OCI-LY1 (cell line): ENCODE results near the gene SLC25A51.
"Not testable (repeated sequence)": the region's sequence is repeated elsewhere in the genome, so short reads cannot be mapped to it uniquely, and the experiment has no call there.

Experiments used
- H2AFZ ChIP-seq: fragments of 200-600 bp; sonication (generic), shearing (Covaris generic); 2 replicates; pipeline ENCODE4 v1.6.0; 2014; ENCODE audit warnings: antibody characterized with exemption, mild to moderate bottlenecking, low read length
- H3F3A ChIP-seq: fragments of 200-600 bp; sonication (generic), shearing (Covaris generic); 2 replicates; pipeline ENCODE4 v1.6.0; 2014; ENCODE audit warnings: mild to moderate bottlenecking, antibody characterized with exemption, low read length, moderate library complexity; ENCODE audit not compliant: insufficient read depth
- H3K27ac ChIP-seq: fragments of 200-600 bp; sonication (generic); 2 replicates; pipeline ENCODE4 v1.5.1; 2014; ENCODE audit warnings: low read length, mixed run types, mild to moderate bottlenecking, low read depth; ENCODE audit not compliant: poor library complexity, severe bottlenecking
- H3K27me3 ChIP-seq: fragments of 200-600 bp; sonication (generic); 2 replicates; pipeline ENCODE4 v1.6.0; 2014; ENCODE audit warnings: antibody characterized with exemption, mild to moderate bottlenecking, low read length, moderate library complexity; ENCODE audit not compliant: insufficient read depth
- H3K36me3 ChIP-seq: fragments of 200-600 bp; sonication (generic); 2 replicates; pipeline ENCODE4 v1.6.1; 2014; ENCODE audit warnings: mild to moderate bottlenecking, antibody characterized with exemption, low read length, moderate library complexity, mixed read lengths; ENCODE audit not compliant: insufficient read depth
- H3K4me1 ChIP-seq: fragments of 200-600 bp; sonication (generic); 2 replicates; pipeline ENCODE4 v1.5.1; 2014; ENCODE audit warnings: mild to moderate bottlenecking, low read length, moderate library complexity; ENCODE audit not compliant: insufficient read depth, severe bottlenecking
- H3K4me2 ChIP-seq: fragments of 200-600 bp; sonication (generic), shearing (Covaris generic); 2 replicates; pipeline ENCODE4 v1.6.1; 2014; ENCODE audit warnings: low read length
- H3K4me3 ChIP-seq: fragments of 200-600 bp; sonication (generic); 2 replicates; pipeline ENCODE4 v1.5.1; 2014; ENCODE audit warnings: low read length, low read depth, mild to moderate bottlenecking, mixed read lengths; ENCODE audit not compliant: poor library complexity, severe bottlenecking
- H3K79me2 ChIP-seq: fragments of 200-600 bp; shearing (Covaris generic); 2 replicates; pipeline ENCODE4 v1.6.1; 2016; ENCODE audit warnings: mixed run types, low read length, mixed read lengths; ENCODE audit not compliant: insufficient read depth
- H3K9ac ChIP-seq: fragments of 200-600 bp; sonication (generic), shearing (Covaris generic); 2 replicates; pipeline ENCODE4 v1.6.1; 2014; ENCODE audit warnings: mild to moderate bottlenecking, low read length, mixed read lengths
- H3K9me2 ChIP-seq: fragments of 200-600 bp; sonication (generic), shearing (Covaris generic); 2 replicates; pipeline ENCODE4 v1.6.1; 2014; ENCODE audit warnings: low read depth, mild to moderate bottlenecking, low read length, mixed read lengths
- H3K9me3 ChIP-seq: fragments of 200-600 bp; shearing (Covaris generic); 2 replicates; pipeline ENCODE4 v1.6.1; 2014; ENCODE audit warnings: low read length, mixed read lengths
- H4K20me1 ChIP-seq: fragments of 200-600 bp; sonication (generic), shearing (Covaris generic); 2 replicates; pipeline ENCODE4 v1.6.0; 2016; ENCODE audit warnings: mild to moderate bottlenecking, low read length; ENCODE audit not compliant: insufficient read depth
- EZH2 ChIP-seq: fragments of 200-600 bp; sonication (generic), shearing (Covaris generic); IDR thresholded peaks from 2 replicates; pipeline ENCODE4 v1.8.0; 2017; ENCODE audit warnings: borderline replicate concordance, mixed run types, mild to moderate bottlenecking, antibody characterized with exemption, low read length, moderate library complexity, mixed read lengths
- TF ChIP-seq, protein P1 (sequence below): fragments of 200-600 bp; sonication (generic), shearing (Covaris generic); IDR thresholded peaks from 2 replicates; pipeline ENCODE4 v1.5.1; 2017; ENCODE audit warnings: mild to moderate bottlenecking, antibody characterized with exemption, low read length, moderate library complexity, mixed read lengths

SLC25A51 gene

GRCh38 chr9:37910271-37910670 lies 6.3 kb upstream of the SLC25A51 start:
- no peaks in the 10 kb centered on the region for H3F3A ChIP-seq
- no peaks in the 10 kb centered on the region for H3K9me3 ChIP-seq
- peaks cover 16% of the 10 kb centered on the region for H3K4me1 ChIP-seq
- TF ChIP-seq, protein P1, sequence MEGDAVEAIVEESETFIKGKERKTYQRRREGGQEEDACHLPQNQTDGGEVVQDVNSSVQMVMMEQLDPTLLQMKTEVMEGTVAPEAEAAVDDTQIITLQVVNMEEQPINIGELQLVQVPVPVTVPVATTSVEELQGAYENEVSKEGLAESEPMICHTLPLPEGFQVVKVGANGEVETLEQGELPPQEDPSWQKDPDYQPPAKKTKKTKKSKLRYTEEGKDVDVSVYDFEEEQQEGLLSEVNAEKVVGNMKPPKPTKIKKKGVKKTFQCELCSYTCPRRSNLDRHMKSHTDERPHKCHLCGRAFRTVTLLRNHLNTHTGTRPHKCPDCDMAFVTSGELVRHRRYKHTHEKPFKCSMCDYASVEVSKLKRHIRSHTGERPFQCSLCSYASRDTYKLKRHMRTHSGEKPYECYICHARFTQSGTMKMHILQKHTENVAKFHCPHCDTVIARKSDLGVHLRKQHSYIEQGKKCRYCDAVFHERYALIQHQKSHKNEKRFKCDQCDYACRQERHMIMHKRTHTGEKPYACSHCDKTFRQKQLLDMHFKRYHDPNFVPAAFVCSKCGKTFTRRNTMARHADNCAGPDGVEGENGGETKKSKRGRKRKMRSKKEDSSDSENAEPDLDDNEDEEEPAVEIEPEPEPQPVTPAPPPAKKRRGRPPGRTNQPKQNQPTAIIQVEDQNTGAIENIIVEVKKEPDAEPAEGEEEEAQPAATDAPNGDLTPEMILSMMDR: no peak
- no peak for TF ChIP-seq EZH2
- no peaks in the 10 kb centered on the region for H3K9me2 ChIP-seq
- H3K4me3 ChIP-seq: no peak overlapping the region
- H3K4me2 ChIP-seq: no peak overlapping the region
- H3K9ac ChIP-seq: no peak overlapping the region
- no peaks in the 10 kb centered on the region for H3K79me2 ChIP-seq
- no peaks in the 10 kb centered on the region for H3K27me3 ChIP-seq
- H2AFZ ChIP-seq: no peak overlapping the region
- H3K27ac ChIP-seq: no peak overlapping the region
- H4K20me1 ChIP-seq: no peaks in the 10 kb centered on the region
- H3K36me3 ChIP-seq: no peaks in the 10 kb centered on the region

DNA sequence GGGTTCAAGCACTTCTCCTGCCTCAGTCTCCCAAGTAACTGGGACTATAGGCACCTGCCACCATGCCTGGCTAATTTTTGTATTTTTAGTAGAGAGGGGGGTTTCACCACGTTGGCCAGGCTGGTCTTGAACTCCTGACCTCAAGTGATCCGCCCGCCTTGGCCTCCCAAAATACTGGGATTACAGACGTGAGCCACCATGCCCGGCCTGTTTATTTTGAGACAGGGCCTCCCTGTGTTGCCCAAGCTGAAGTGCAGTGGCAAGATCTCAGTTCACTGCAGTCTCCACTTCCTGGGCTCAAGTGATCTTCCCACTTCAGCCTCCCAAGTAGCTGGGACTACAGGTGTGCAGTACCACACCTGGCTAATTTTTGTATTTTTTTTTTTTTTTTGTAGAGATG lies 5.9 kb upstream of the SLC25A51 start:
- not testable (repeated sequence) for H3K79me2 ChIP-seq, H3K27me3 ChIP-seq, H3K36me3 ChIP-seq, H3K9me2 ChIP-seq, H3F3A ChIP-seq, H2AFZ ChIP-seq, H3K9ac ChIP-seq, H3K4me3 ChIP-seq, H3K27ac ChIP-seq, H4K20me1 ChIP-seq, H3K9me3 ChIP-seq, H3K4me2 ChIP-seq
- peaks cover 20% of the 10 kb centered on the region for H3K4me1 ChIP-seq

DNA sequence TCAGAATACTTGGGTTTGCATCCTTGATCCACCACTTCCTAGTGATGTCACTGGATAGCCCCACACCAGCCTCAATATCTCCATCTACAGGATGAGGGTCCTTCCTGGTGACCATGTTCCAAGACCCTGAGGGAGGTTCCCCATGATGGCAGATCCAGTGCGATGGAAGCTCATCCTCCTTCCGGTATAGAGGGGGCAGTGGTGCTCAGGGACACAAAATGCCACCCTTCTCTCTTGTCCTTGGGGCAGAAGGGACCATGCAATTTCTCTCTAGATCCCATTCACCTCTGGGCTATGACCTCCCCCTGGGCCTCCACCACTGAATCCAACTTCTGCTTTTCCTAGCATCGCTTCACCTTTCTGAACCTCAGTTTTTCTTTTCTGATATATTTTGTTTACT lies 5.4 kb upstream of the SLC25A51 start:
- Histone ChIP-seq H3K9me3 (no peaks in the 10 kb centered on the region), H4K20me1 (no peaks in the 10 kb centered on the region), H3K4me2 (no peak overlapping the region), H3K9me2 (no peaks in the 10 kb centered on the region), H3K9ac (no peak overlapping the region), H3K4me3 (no peak overlapping the region), H3K36me3 (no peaks in the 10 kb centered on the region), H2AFZ (no peak overlapping the region), H3K27me3 (no peaks in the 10 kb centered on the region), H3K79me2 (no peaks in the 10 kb centered on the region), H3F3A (no peaks in the 10 kb centered on the region), H3K4me1 (peaks cover 25% of the 10 kb centered on the region), H3K27ac (no peak overlapping the region)
- TF ChIP-seq, protein P1: no peak
- no peak for TF ChIP-seq EZH2

DNA sequence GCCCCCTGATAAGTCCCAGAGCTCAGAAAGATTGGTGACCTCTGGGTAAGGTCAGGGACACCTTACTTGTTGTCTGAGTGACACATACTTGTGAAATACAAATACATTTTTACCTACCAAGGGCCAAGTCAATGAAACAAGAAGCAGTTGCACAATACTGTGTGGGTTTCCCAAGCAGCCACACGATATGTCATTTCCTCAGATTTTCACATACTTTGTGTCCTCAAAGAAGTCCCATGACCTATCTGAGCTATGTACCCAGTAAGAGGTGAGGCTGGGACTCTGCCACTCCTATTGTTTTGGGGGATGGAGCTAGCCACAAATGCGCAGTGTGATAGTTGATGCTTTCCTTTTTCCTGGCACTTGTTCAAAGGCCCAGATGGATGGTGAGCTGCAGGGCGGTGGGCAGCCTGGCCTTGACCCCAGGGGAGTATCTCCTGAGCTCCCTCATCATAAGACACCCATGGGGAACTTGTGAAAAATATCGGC lies 4.8 kb upstream of the SLC25A51 start:
- Histone ChIP-seq H2AFZ (no peak overlapping the region), H3K9me2 (no peaks in the 10 kb centered on the region), H3F3A (no peaks in the 10 kb centered on the region), H3K79me2 (no peaks in the 10 kb centered on the region), H3K27ac (no peak overlapping the region), H3K4me2 (no peak overlapping the region), H3K9me3 (no peaks in the 10 kb centered on the region), H3K4me1 (peaks cover 25% of the 10 kb centered on the region), H3K9ac (no peak overlapping the region), H4K20me1 (no peaks in the 10 kb centered on the region), H3K27me3 (no peaks in the 10 kb centered on the region), H3K4me3 (no peak overlapping the region), H3K36me3 (no peaks in the 10 kb centered on the region)
- TF ChIP-seq, protein P1: no peak
- no peak for TF ChIP-seq EZH2
